GM13976 (cell line): ENCODE data around the gene DST.
"Not testable (repeated sequence)": the region's sequence is repeated elsewhere in the genome, so short reads cannot be mapped to it uniquely, and the experiment has no call there.

Experiments used
- DNase-seq: peaks from one replicate; pipeline ENCODE4 v3.0.0; 2012; ENCODE audit warnings: low spot score
- CTCF ChIP-seq: IDR thresholded peaks from 2 replicates; pipeline ENCODE4 v1.5.1; 2012; ENCODE audit warnings: borderline replicate concordance, mild to moderate bottlenecking; ENCODE audit not compliant: insufficient read depth; ENCODE audit errors: extremely low read depth, missing control alignments, control extremely low read depth
- in situ Hi-C: fragments of 300-500 bp; cut with MboI; formaldehyde crosslinking; loops from one replicate; pipeline ENCODE4 v1.12.0; 2022; ENCODE audit warnings: low sequenced_read_pairs, mixed read lengths, inconsistent platforms; ENCODE audit not compliant: unreplicated experiment

Gene DST

GRCh38 chr6:56499095-56499494 lies 143.6 kb downstream of the DST start:
- in situ Hi-C loops: no loop called here
- no peak for DNase-seq
- no peak for TF ChIP-seq CTCF

- no peak for DNase-seq
- no peak for TF ChIP-seq CTCF
- in situ Hi-C loops: no loop called here
Observed at GRCh38 chr6:56497691-56498090, 145.0 kb downstream of the DST start.

GRCh38 chr6:56497240-56497639 lies 145.4 kb downstream of the DST start:
- in situ Hi-C loops: no loop called here
- no peak for TF ChIP-seq CTCF
- DNase-seq: no peak

- DNase-seq, in situ Hi-C loops: not testable (repeated sequence)
Observed at GRCh38 chr6:56496650-56497049, 146.0 kb downstream of the DST start.

GRCh38 chr6:56495654-56496053 lies 147.0 kb downstream of the DST start:
- DNase-seq: no peak
- TF ChIP-seq CTCF: no peak
- in situ Hi-C loops: no loop called here

- no peak for DNase-seq
- no peak for TF ChIP-seq CTCF
- in situ Hi-C loops: no loop called here
Observed at GRCh38 chr6:56491606-56492328, 150.9 kb downstream of the DST start.

GRCh38 chr6:56490993-56491392 lies 151.7 kb downstream of the DST start:
- no peak for DNase-seq
- TF ChIP-seq CTCF: no peak
- in situ Hi-C loops: no loop called here
